ENCODE results near the gene TTC7B.
A peak's percentile ranks its signal among the peaks of the same experiment; 100 is the strongest.

TTC7B gene

GRCh38 chr14:90554341-90554740 lies 261.9 kb downstream of the TTC7B start:
- no peaks in the 10 kb centered on the region for H3K4me1 ChIP-seq (ENCODE audit: insufficient read depth, poor library complexity, severe bottlenecking)
- H3K4me3 ChIP-seq (ENCODE audit: severe bottlenecking): no peak overlapping the region
- no peaks in the 10 kb centered on the region for H3K9me3 ChIP-seq (ENCODE audit: severe bottlenecking)
- peak; percentile 45 for DNase-seq (ENCODE audit: low spot score)
- no peak overlapping the region for H3K27ac ChIP-seq (ENCODE audit: poor library complexity, severe bottlenecking)
- H3K27me3 ChIP-seq (ENCODE audit: insufficient read depth, poor library complexity, severe bottlenecking): no peaks in the 10 kb centered on the region
- no peaks in the 10 kb centered on the region for H3K36me3 ChIP-seq (ENCODE audit: low read depth)
- TF ChIP-seq CTCF (IDR thresholded peaks at IDR 0.05; ENCODE audit: poor library complexity, severe bottlenecking): no peak
- ATAC-seq (ENCODE audit: low read depth): no peak

GRCh38 chr14:90553921-90554336 lies 262.3 kb downstream of the TTC7B start:
- Histone ChIP-seq H3K4me3 (ENCODE audit: severe bottlenecking) (no peak overlapping the region), H3K4me1 (ENCODE audit: insufficient read depth, poor library complexity, severe bottlenecking) (no peaks in the 10 kb centered on the region), H3K27me3 (ENCODE audit: insufficient read depth, poor library complexity, severe bottlenecking) (no peaks in the 10 kb centered on the region), H3K9me3 (ENCODE audit: severe bottlenecking) (no peaks in the 10 kb centered on the region), H3K36me3 (ENCODE audit: low read depth) (no peaks in the 10 kb centered on the region), H3K27ac (ENCODE audit: poor library complexity, severe bottlenecking) (no peak overlapping the region)
- DNase-seq (ENCODE audit: low spot score) (no peak), ATAC-seq (ENCODE audit: low read depth) (no peak)
- no peak for TF ChIP-seq CTCF (IDR thresholded peaks at IDR 0.05; ENCODE audit: poor library complexity, severe bottlenecking)

- no peak for DNase-seq (ENCODE audit: low spot score)
- Histone ChIP-seq H3K36me3 (ENCODE audit: low read depth) (no peaks in the 10 kb centered on the region), H3K27me3 (ENCODE audit: insufficient read depth, poor library complexity, severe bottlenecking) (no peaks in the 10 kb centered on the region), H3K4me1 (ENCODE audit: insufficient read depth, poor library complexity, severe bottlenecking) (no peaks in the 10 kb centered on the region), H3K9me3 (ENCODE audit: severe bottlenecking) (no peaks in the 10 kb centered on the region), H3K27ac (ENCODE audit: poor library complexity, severe bottlenecking) (no peak overlapping the region), H3K4me3 (ENCODE audit: severe bottlenecking) (no peak overlapping the region)
- ATAC-seq (ENCODE audit: low read depth): no peak
- no peak for TF ChIP-seq CTCF (IDR thresholded peaks at IDR 0.05; ENCODE audit: poor library complexity, severe bottlenecking)
Measured at GRCh38 chr14:90553298-90553920, 262.8 kb downstream of the TTC7B start.

- Histone ChIP-seq H3K27ac (ENCODE audit: poor library complexity, severe bottlenecking) (no peak overlapping the region), H3K36me3 (ENCODE audit: low read depth) (no peaks in the 10 kb centered on the region), H3K27me3 (ENCODE audit: insufficient read depth, poor library complexity, severe bottlenecking) (no peaks in the 10 kb centered on the region), H3K4me3 (ENCODE audit: severe bottlenecking) (no peak overlapping the region), H3K4me1 (ENCODE audit: insufficient read depth, poor library complexity, severe bottlenecking) (no peaks in the 10 kb centered on the region), H3K9me3 (ENCODE audit: severe bottlenecking) (no peaks in the 10 kb centered on the region)
- no peak for TF ChIP-seq CTCF (IDR thresholded peaks at IDR 0.05; ENCODE audit: poor library complexity, severe bottlenecking)
- DNase-seq (ENCODE audit: low spot score) (no peak), ATAC-seq (ENCODE audit: low read depth) (no peak)
Measured at GRCh38 chr14:90552465-90553297, 263.5 kb downstream of the TTC7B start.

All from RWPE2 (cell line).